Thoracic aorta (tissue), 2 donors: ENCODE results near the gene PAQR7. TPM values are rescaled to one million over a fixed set of nuclear protein-coding genes. Genes with fewer than 3 reads are reported as not detected.

ENCODE experiments used
- ATAC-seq: fragments of 150-250 bp; one replicate; pipeline ENCODE4 v1.8.0; 2017; ENCODE audit warnings: low read depth; ENCODE audit not compliant: insufficient number of reproducible peaks, low FRiP score
- DNase-seq: peaks from one replicate; pipeline ENCODE4 v3.0.0-alpha.2; 2020; ENCODE audit warnings: low spot score
- H3K27ac ChIP-seq, 2 donors: fragments of 200-600 bp; sonication (generic); 1 replicate in 1 of 2; 2 replicates in 1 of 2; pipeline ENCODE4 v1.5.1; 2016; ENCODE audit warnings: mild to moderate bottlenecking in 2 of 2, moderate library complexity in 2 of 2
- H3K27me3 ChIP-seq: fragments of 200-600 bp; sonication (generic); replicated peaks from 2 replicates; pipeline ENCODE4 v1.6.0; 2016; ENCODE audit warnings: mild to moderate bottlenecking; ENCODE audit not compliant: insufficient read depth
- H3K36me3 ChIP-seq: fragments of 200-600 bp; sonication (generic); one replicate; pipeline ENCODE4 v1.5.1; 2016
- H3K4me1 ChIP-seq, 2 donors: fragments of 200-600 bp; sonication (generic); 1 replicate in 1 of 2; 2 replicates in 1 of 2; pipeline versions ENCODE4 v1.5.1 to v1.6.0; 2016; ENCODE audit warnings: low read depth in 2 of 2, mild to moderate bottlenecking in 1 of 2; ENCODE audit not compliant: control insufficient read depth in 1 of 2
- H3K4me3 ChIP-seq: fragments of 200-600 bp; sonication (generic); 2 replicates; pipeline ENCODE4 v1.5.1; 2016; ENCODE audit warnings: mild to moderate bottlenecking
- H3K9me3 ChIP-seq: fragments of 200-600 bp; sonication (generic); 2 replicates; pipeline ENCODE4 v1.5.1; 2016
- total RNA-seq, 2 donors: library from RNA; depleted of rRNA; stranded (reverse); fragments of >200 nt; gene quantifications; one replicate each; pipeline versions ENCODE4 v1.1.0 to v1.2.3, GENCODE V29; 2016
- TF ChIP-seq, protein P1 (sequence below): fragments of 200-600 bp; sonication (generic); IDR thresholded peaks from one replicate; pipeline ENCODE4 v1.5.1; 2019; ENCODE audit warnings: antibody characterized with exemption

Gene PAQR7
- total RNA-seq, 2 donors from 2014 or later: 7.0 to 7.1 TPM

DNA sequence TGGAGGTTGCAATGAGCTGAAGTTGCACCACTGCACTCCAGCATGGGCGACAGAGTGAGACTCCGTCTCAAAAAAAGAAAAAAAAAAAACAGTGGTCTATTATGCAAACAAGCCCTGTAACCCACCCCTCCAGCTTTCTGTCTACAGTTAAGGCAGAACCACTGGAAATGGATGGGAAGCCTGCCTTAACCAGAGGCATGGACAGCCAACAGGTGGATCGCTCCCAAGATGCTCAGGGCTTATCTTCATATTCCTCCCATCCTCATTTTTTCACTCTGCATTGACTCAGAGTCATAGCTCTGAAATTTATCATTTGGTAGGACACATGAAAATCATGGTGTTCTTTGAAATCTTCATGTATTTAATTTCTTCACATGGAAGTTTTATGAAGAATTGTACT is 47.0 kb downstream of the PAQR7 start:
- H3K27ac ChIP-seq: no peak overlapping the region
- ATAC-seq (no peak), DNase-seq (no peak)
- H3K4me1 ChIP-seq: no peaks in the 10 kb centered on the region
- H3K36me3 ChIP-seq: peaks cover 75% of the 10 kb centered on the region
- H3K27me3 ChIP-seq: no peaks in the 10 kb centered on the region
- TF ChIP-seq, protein P1, sequence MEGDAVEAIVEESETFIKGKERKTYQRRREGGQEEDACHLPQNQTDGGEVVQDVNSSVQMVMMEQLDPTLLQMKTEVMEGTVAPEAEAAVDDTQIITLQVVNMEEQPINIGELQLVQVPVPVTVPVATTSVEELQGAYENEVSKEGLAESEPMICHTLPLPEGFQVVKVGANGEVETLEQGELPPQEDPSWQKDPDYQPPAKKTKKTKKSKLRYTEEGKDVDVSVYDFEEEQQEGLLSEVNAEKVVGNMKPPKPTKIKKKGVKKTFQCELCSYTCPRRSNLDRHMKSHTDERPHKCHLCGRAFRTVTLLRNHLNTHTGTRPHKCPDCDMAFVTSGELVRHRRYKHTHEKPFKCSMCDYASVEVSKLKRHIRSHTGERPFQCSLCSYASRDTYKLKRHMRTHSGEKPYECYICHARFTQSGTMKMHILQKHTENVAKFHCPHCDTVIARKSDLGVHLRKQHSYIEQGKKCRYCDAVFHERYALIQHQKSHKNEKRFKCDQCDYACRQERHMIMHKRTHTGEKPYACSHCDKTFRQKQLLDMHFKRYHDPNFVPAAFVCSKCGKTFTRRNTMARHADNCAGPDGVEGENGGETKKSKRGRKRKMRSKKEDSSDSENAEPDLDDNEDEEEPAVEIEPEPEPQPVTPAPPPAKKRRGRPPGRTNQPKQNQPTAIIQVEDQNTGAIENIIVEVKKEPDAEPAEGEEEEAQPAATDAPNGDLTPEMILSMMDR: no peak
- H3K4me3 ChIP-seq: no peak overlapping the region
- no peaks in the 10 kb centered on the region for H3K9me3 ChIP-seq

DNA sequence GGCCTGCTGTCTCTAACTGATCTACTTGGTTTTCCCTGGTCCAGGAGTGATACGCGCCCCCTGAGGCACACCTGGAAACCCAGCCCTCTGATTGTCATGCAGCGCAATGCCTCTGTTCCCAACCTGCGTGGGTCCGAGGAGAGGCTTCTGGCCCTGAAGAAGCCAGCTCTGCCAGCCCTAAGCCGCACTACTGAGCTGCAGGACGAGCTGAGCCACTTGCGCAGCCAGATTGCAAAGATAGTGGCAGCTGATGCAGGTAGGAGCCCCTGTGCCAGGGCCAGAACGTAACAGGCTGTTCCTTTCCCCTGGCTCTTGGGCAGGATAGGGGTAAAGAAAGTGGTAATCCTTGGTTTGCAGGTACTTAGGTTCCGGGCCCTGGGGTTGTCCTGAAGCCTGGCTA is 48.9 kb downstream of the PAQR7 start:
- peaks cover 57% of the 10 kb centered on the region for H3K36me3 ChIP-seq

DNA sequence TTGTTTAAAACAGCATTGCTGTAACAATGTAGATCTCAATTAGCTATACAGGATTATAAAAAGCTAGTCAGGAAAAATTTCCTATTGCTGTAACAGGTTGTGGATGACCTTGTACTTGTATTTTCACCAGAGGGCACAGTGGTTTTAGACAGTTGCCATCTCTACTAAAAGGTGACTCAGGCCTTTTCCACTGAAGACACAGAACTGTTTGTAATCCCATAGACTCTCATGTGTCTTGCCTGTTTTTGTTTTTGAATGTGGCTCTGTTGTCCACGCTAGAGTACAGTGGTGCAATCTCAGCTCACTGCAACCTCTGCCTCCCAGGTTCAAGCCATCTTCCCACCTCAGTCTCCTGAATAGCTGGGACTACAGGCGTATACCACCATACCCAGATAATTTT is 49.9 kb downstream of the PAQR7 start:
- DNase-seq (no peak), ATAC-seq (no peak)
- TF ChIP-seq, protein P1: no peak
- peaks cover 47% of the 10 kb centered on the region for H3K36me3 ChIP-seq
- no peak overlapping the region for H3K27ac ChIP-seq
- peaks cover 12 to 24% of the 10 kb centered on the region in 2 donors for H3K4me1 ChIP-seq
- no peaks in the 10 kb centered on the region for H3K9me3 ChIP-seq
- no peak overlapping the region for H3K4me3 ChIP-seq
- H3K27me3 ChIP-seq: no peaks in the 10 kb centered on the region

More for the DNA sequence above, 48.9 kb downstream of the PAQR7 start:
- H3K9me3 ChIP-seq: no peaks in the 10 kb centered on the region
- no peak overlapping the region for H3K4me3 ChIP-seq
- H3K4me1 ChIP-seq: peaks cover 6 to 14% of the 10 kb centered on the region in 2 donors
- H3K27ac ChIP-seq: no peak overlapping the region
- DNase-seq: no peak
- no peaks in the 10 kb centered on the region for H3K27me3 ChIP-seq
- TF ChIP-seq, protein P1: no peak
- no peak for ATAC-seq

DNA sequence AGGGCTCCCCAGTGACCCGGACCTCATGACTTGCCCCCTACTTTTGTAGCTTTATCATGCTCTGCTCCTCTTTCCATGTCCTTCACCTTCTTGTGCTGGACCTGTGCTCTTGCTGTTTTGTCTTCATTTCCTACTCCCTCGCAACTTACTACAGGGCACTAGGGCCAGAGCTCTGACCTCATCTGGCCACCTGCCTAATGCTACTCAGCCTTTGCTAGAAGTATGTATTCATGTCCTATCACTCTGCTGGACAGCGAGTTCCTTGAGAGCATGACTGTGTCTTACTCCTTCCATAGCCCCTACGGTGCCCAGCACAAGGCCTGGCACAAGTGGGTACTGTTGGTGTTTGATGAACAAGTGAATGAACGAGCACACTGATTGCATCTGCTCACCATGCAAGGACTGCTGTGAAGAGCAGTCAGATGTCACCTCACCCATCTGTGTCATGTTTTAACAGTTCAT is 53.8 kb downstream of the PAQR7 start:
- TF ChIP-seq, protein P1: no peak
- Histone ChIP-seq H3K36me3 (peaks cover 10% of the 10 kb centered on the region), H3K4me3 (peak overlapping the region; percentile 94), H3K27me3 (no peaks in the 10 kb centered on the region), H3K4me1 (peaks cover 19 to 38% of the 10 kb centered on the region in 2 donors), H3K9me3 (no peaks in the 10 kb centered on the region), H3K27ac (peak overlapping the region; percentile 30 to 89)
- DNase-seq: no peak
- ATAC-seq: no peak

DNA sequence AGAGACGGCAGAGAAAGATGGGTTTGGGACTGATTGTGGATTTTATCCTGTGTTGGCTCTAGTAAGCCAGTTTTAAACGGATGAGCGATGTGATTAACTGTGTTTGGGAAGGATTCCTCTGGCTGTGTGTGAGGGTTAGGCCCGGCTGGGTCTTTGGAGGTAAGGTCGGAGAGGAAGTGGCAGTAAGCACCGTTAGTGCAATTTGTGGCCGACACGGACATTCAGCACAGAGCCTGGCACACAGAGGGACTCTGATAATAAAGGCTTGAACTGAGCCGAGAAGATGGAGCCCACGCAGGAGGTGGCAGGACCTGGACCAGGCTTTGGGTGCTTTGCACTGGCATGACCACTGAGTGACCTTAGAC is 54.4 kb downstream of the PAQR7 start:
- ATAC-seq (no peak), DNase-seq (no peak)
- Histone ChIP-seq H3K27ac (peak overlapping the region; percentile 84 to 89), H3K9me3 (no peaks in the 10 kb centered on the region), H3K4me3 (peak overlapping the region; percentile 94), H3K36me3 (peaks cover 4% of the 10 kb centered on the region), H3K27me3 (no peaks in the 10 kb centered on the region), H3K4me1 (peaks cover 19 to 38% of the 10 kb centered on the region in 2 donors)
- TF ChIP-seq, protein P1: no peak
